HepG2 (cell line): ENCODE measurements around the gene ELMOD3. TPM values are rescaled to one million over a fixed set of nuclear protein-coding genes. Genes with fewer than 3 reads are reported as not detected.
A peak's percentile ranks its signal among the peaks of the same experiment; 100 is the strongest.

Experiments used
- BORCS8-MEF2B ChIP-seq: sonication (generic); formaldehyde crosslinking; IDR thresholded peaks from 2 replicates; pipeline ENCODE4 v1.8.0; 2022; ENCODE audit warnings: mild to moderate bottlenecking, missing genetic modification reagents
- CEBPZ ChIP-seq: IDR thresholded peaks from 2 replicates; pipeline ENCODE4 v1.6.1; 2012; ENCODE audit warnings: low read length, improper control_type of control experiment
- DZIP1 ChIP-seq: sonication (generic); formaldehyde crosslinking; IDR thresholded peaks from 2 replicates; pipeline ENCODE4 v1.5.0; 2020; ENCODE audit warnings: mild to moderate bottlenecking, missing genetic modification reagents
- EED ChIP-seq: sonication (generic); formaldehyde crosslinking; IDR thresholded peaks from 2 replicates; pipeline ENCODE4 v1.5.0; 2020; ENCODE audit warnings: mild to moderate bottlenecking, missing genetic modification reagents
- FOXJ3 ChIP-seq: sonication (generic); formaldehyde crosslinking; IDR thresholded peaks from 2 replicates; pipeline ENCODE4 v1.4.0; 2020; ENCODE audit warnings: missing genetic modification reagents, mild to moderate bottlenecking, borderline replicate concordance
- GLMP ChIP-seq: sonication (generic); formaldehyde crosslinking; IDR thresholded peaks from 2 replicates; pipeline ENCODE4 v1.9.0; 2021; ENCODE audit warnings: missing genetic modification reagents, mild to moderate bottlenecking, borderline replicate concordance
- HNF4G ChIP-seq, 2 experiments: sonication (generic) in 1 of 2; formaldehyde crosslinking in 1 of 2; IDR thresholded peaks; 2 replicates each; pipeline versions ENCODE4 v1.4.0 to v1.6.1; 2011 to 2020; ENCODE audit warnings: borderline replicate concordance in 2 of 2, low read depth in 2 of 2, mild to moderate bottlenecking in 2 of 2, low read length in 1 of 2, missing genetic modification reagents in 1 of 2, moderate library complexity in 1 of 2
- HOXA5 ChIP-seq: sonication (generic); formaldehyde crosslinking; IDR thresholded peaks from 2 replicates; pipeline ENCODE4 v1.4.0; 2020; ENCODE audit warnings: missing genetic modification reagents
- JUN ChIP-seq: sonication (generic); formaldehyde crosslinking; IDR thresholded peaks from 2 replicates; pipeline ENCODE4 v1.4.0; 2020; ENCODE audit warnings: mild to moderate bottlenecking, missing genetic modification reagents
- MIXL1 ChIP-seq: IDR thresholded peaks from 2 replicates; pipeline ENCODE4 v1.6.1; 2016
- MTF1 ChIP-seq: sonication (generic); formaldehyde crosslinking; IDR thresholded peaks from 2 replicates; pipeline ENCODE4 v1.5.0; 2020; ENCODE audit warnings: missing genetic modification reagents
- NFE2 ChIP-seq: sonication (generic); formaldehyde crosslinking; IDR thresholded peaks from 2 replicates; pipeline ENCODE4 v1.4.0; 2020; ENCODE audit warnings: missing genetic modification reagents
- PRDM15 ChIP-seq: sonication (generic); formaldehyde crosslinking; IDR thresholded peaks from 2 replicates; pipeline ENCODE4 v1.4.0; 2020; ENCODE audit warnings: missing genetic modification reagents
- SAP130 ChIP-seq: IDR thresholded peaks from 2 replicates; pipeline ENCODE4 v1.6.1; 2016; ENCODE audit warnings: low read depth
- TFDP1 ChIP-seq: IDR thresholded peaks from 2 replicates; pipeline ENCODE4 v1.6.1; 2016; ENCODE audit warnings: missing compliant biosample characterization, missing genetic modification reagents, borderline replicate concordance
- ZFP36L1 ChIP-seq: sonication (generic); formaldehyde crosslinking; IDR thresholded peaks from 2 replicates; pipeline ENCODE4 v1.8.0; 2022; ENCODE audit warnings: mild to moderate bottlenecking, missing genetic modification reagents, moderate library complexity
- ZNF883 ChIP-seq: sonication (generic); formaldehyde crosslinking; IDR thresholded peaks from 2 replicates; pipeline ENCODE4 v1.5.1; 2020; ENCODE audit warnings: mild to moderate bottlenecking, missing genetic modification reagents; ENCODE audit errors: not compliant biosample characterization
- polyA plus RNA-seq, 8 experiments: library from polyadenylated mRNA; depleted of rRNA in 3 of 8; stranded (reverse) in 7 of 8; unstranded in 1 of 8; fragments of >200 nt; fragmentation: Illumina TruSeq in 4 of 8; extraction: Trizol in 4 of 8; gene quantifications; 2 replicates each; pipeline versions ENCODE4 v1.2.1 to v1.2.3, GENCODE V29; 2011 to 2016; ENCODE audit warnings: low read depth in 4 of 8, missing spikeins in 1 of 8, mixed read lengths in 1 of 8; ENCODE audit not compliant: insufficient read depth in 1 of 8
- total RNA-seq, 5 experiments: library from RNA; depleted of rRNA; stranded (reverse); fragments of >200 nt; fragmentation: Illumina TruSeq; extraction: Trizol; gene quantifications; 2 replicates each; pipeline ENCODE4 v1.2.3, GENCODE V29; 2016; ENCODE audit warnings: low read depth in 1 of 5

ELMOD3 gene
- total and polyA plus RNA-seq, 2 of the 13 experiments (the other 11 are each of a cell fraction or from before 2014, with no cell fraction given) = 13.3 to 19.5 TPM

- TF ChIP-seq TFDP1 (CRISPR knock-in tag) (no peak), PRDM15 (CRISPR knock-in tag) (no peak), SAP130 (CRISPR knock-in tag) (peak; percentile 42), BORCS8-MEF2B (CRISPR knock-in tag) (no peak), FOXJ3 (CRISPR knock-in tag) (no peak), HNF4G (IDR thresholded peaks at IDR 0.05; ENCODE audit: borderline replicate concordance, low read depth, low read length) (no peak), HNF4G (CRISPR knock-in tag; IDR thresholded peaks at IDR 0.05; ENCODE audit: borderline replicate concordance, low read depth) (no peak), DZIP1 (no peak), ZNF883 (no peak), EED (no peak), CEBPZ (no peak), NFE2 (no peak), HOXA5 (CRISPR knock-in tag) (peak; percentile 17; the same call in 1 of the 2 replicates), JUN (CRISPR knock-in tag) (peak; percentile 71; the same call in 1 of the 2 replicates), GLMP (no peak), ZFP36L1 (CRISPR knock-in tag) (no peak), MIXL1 (CRISPR knock-in tag) (0 out of 2 replicates have a peak, but pooled peaks have one; percentile 37), MTF1 (CRISPR knock-in tag) (no peak)
These were observed 36.5 kb downstream of the ELMOD3 start (continued) for GRCh38 chr2:85390941-85391669.
